DMS153 treated with DMSO at 0.1 percent for 48 hours (cell line): ENCODE data around the gene TRAPPC12.
A peak's percentile ranks its signal among the peaks of the same experiment; 100 is the strongest.
"Not testable (repeated sequence)": the region's sequence is repeated elsewhere in the genome, so short reads cannot be mapped to it uniquely, and the experiment has no call there.

Experiments used
- DNase-seq: peaks from one replicate; lab custom pipeline; 2025; ENCODE audit not compliant: unreplicated experiment; lab: John Stamatoyannopoulos, UW

TRAPPC12 gene

GRCh38 chr2:3379647-3380534, at the start of gene TRAPPC12:
TRAPPC12 (plus strand) TSS chr2:3379694; CDS start chr2:3387624, 7,930 bp downstream.
- peak; percentile 89 for DNase-seq

GRCh38 chr2:3332133-3332532, 47.4 kb upstream of the TRAPPC12 start:
- DNase-seq = no peak

DNA sequence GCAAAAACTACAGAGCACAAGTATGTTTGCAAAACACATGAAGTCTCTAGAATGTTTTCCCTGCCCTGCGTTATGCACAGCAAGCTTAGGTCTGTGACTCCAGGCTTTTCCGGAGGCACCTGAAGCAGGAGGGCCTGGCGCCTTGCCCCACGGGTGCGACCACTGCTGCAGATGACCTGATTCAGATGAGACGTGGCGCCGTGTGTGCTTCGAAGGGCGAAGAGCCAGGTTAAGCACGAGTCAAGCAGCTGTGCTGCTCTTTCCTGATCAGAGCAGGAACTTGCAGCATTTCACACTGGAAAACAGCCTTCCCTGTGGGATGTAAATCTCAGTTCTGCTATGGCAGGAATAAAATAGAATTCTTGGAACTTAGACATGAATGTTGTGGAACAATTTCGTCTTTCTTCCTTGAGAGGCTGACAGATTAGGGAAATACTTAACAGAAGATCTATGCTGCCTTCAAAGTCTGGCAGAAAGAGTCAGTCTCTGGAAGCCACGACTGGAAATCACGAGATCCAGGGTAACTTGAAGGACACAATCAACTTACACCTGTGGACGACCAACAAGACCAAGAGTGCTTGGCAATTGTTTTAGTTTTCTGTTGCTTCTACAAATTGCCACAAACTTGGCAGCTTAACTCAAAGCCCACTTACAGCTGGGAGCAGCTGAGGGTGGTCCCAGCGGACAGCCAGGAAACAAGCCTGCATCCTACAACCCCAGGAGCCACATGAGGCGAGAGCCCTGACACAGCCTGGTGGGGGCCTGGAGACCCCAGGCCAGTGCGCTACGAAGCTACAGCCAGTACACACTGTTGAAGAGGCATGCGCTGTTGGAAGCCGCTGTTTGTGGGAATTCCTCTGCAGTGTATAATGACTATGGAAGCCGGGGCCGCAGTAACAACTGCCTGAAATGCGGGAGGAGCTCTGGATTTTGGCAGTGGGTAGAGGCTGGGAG, 44.8 kb upstream of the TRAPPC12 start:
- no peak for DNase-seq

DNA sequence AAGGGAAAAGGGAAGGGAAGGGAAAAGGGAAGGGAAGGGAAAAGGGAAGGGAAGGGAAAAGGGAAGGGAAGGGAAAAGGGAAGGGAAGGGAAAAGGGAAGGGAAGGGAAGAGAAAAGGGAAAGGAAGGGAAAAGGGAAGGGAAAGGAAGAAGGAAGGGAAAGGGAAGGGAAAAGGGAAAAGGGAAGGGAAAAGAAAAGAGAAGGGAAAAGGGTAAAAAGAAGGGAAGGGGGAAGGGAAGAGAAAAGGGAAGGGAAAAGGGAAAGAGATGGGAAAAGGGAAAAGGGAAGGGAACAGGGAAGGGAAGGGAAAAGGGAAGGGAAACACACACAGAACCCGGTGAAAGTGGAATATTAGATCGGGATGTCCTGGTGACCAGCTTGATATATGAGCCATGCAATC, 42.6 kb upstream of the TRAPPC12 start:
- DNase-seq = no peak

DNA sequence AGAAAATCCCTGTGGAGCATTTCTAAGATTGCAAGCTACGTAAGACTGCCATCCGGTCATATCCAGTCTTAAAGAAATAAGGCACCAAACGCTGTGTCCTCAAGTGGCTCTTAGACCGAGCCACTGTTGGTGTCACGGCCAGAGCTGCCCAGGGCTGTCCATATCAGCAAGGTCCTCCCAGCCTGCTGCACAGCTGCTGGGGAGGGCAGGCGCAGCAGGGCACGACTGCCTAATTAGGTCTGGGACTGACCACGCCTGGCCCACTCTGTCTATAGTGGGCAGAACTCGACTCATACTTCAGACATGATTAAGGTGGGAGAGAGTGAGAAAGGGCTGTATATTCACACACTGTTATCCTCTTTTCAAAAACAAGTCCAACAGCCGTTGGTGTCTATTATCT, 41.2 kb upstream of the TRAPPC12 start:
- no peak for DNase-seq

GRCh38 chr2:3340144-3340543, 39.4 kb upstream of the TRAPPC12 start:
- no peak for DNase-seq

GRCh38 chr2:3341336-3341735, 38.2 kb upstream of the TRAPPC12 start:
- no peak for DNase-seq

- DNase-seq = no peak
These were observed 37.2 kb upstream of the TRAPPC12 start for GRCh38 chr2:3342324-3342723.

- DNase-seq = no peak
These were observed 36.5 kb upstream of the TRAPPC12 start for GRCh38 chr2:3343012-3343411.

DNA sequence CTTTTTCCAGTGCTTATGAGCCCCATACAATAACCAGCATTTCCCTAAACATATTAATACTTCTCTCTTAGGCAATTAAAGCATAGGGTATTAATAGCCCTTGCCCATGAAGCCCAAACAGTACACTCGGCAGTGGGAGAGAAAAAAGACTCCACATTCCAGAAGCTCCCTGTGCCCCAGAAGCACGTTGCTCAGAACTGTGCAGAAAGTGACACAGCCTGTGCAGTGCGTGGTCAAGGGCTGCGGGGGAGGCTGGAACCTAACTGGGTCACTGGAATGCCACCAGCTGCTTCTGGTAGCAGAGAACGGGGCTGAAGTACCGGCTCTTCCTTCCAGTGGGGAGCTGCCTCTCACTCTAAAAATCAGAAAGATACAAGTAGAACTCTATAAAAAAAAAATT, 34.6 kb upstream of the TRAPPC12 start:
- DNase-seq = no peak

DNA sequence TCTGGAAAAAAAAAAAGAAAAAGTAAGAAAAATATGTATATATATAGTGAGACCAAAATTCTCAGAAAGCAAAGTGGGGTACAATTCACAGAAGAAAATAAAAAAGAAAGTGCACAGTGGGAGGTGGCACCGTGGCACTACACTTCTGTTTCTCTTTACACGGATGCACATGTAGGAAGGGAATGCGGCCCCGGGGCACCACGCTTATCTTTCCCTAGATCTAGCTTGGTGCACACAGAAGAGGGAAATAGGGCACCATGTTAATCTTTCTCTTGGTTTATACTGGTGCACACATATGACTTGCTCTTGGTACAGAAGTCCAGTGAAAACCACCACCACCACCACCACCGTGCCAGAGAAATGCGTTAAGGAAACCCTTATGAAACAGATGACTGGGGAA, 33.9 kb upstream of the TRAPPC12 start:
- DNase-seq = no peak

DNA sequence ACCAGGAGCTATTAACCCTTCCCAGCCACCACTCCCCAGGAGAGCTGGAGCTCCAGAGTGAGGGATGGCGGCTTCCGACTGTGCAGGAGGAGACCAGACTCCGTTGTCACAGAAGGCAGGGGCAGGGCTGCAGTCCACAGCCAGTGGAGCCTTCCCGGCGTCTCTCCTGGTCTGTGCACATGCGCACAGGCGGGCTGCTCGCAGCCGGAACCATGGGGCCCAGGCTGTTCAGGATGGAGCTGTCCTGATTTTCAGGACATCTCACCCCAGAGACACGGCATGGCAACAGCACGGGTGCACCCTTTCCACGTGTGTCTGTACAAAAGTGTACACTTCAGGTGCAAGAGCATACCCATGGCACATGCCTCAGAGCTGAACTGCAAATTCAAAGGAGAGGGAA, 30.7 kb upstream of the TRAPPC12 start:
- peak; percentile 31 for DNase-seq

DNA sequence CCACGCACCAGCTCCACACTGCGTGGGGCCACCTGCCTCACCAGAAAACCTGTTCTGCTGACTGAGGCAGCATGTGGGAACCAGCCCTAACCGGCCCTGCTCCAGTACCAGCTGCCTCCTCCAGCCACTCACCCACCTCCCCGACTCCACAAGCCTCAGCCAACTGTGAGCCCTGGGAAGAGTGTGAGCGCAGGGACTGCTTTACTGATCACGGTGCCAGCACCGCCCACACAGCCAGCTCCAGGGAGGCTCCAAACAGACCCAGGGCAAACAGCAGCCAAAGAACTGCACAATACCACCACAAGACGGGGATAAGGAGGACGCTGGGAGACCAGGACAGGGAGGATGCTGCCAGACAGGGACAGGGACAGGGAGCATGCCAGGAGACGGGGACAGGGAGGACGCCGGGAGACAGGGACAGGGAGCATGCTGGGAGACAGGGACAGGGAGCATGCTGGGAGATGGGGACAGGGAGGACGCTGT, 30.2 kb upstream of the TRAPPC12 start:
- peak; percentile 66 for DNase-seq

- DNase-seq = no peak
These were observed 24.5 kb upstream of the TRAPPC12 start for GRCh38 chr2:3354986-3355385.

DNA sequence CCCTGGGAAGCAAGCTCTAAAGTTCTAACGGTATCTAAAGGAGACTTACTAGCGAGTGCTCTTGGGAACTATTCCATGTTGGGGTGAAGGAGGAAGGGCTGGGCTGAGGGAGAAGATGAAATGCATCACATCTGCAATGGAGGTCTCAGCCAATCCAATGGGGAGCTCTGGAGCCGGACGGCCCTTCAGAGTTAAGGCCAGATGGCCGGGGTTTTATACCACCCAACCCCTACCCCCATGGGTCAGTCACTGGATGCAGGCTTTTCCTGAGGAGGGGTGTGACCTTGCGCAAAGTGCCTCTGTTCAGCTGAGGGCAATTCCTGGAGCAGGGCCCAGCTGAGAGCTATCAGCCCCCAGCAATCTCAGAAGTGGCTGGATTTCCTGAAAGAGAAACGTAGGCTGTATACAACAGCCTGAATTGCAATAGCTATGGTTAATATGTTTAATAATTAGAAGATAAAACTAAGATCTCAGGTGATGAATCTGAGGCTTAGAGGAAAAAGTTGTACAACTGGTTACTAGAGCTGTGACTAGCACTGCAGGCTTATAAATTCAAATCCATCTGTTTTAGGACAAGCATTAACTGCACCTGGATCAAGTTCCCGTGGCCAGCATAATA, 23.4 kb upstream of the TRAPPC12 start:
- no peak for DNase-seq

DNA sequence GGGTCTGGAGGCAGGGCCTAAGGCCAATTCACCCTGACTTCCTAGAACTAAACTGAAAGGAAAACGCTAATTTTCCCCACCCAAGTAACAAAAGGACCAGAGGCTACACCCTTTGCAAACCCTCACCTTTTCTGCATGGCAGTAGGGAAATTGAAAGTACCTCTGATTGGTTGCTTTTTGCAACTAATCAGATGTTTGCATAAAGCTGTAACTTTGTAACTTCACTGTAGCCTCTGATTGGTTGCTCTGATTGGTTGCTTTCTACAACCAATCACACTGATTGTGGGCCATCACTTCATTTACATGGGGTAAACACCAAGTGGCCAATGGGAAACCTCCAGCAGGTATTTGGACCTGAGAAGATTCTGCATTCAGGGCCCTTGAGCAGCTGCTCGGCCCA, 22.7 kb upstream of the TRAPPC12 start:
- no peak for DNase-seq

DNA sequence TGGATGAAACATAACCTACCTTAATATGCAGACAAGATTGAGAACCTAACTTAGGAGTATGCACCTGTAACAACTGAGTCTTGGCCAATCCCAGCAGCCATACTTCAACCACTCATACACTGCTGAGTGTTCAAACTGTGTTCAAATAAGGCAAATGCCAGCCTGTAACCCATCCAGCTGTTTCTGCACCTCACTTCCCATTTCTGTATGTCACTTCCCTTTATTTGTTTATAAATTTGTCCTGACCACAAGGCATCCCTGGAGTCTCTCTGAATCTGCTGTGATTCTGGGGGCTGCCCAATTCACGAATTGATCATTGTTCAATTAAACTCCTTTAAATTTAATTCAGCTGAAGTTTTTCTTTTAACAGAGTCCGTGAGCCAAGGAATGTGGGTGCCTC, 22.0 kb upstream of the TRAPPC12 start:
- DNase-seq = not testable (repeated sequence)

GRCh38 chr2:3357926-3358325, 21.6 kb upstream of the TRAPPC12 start:
- DNase-seq = no peak

DNA sequence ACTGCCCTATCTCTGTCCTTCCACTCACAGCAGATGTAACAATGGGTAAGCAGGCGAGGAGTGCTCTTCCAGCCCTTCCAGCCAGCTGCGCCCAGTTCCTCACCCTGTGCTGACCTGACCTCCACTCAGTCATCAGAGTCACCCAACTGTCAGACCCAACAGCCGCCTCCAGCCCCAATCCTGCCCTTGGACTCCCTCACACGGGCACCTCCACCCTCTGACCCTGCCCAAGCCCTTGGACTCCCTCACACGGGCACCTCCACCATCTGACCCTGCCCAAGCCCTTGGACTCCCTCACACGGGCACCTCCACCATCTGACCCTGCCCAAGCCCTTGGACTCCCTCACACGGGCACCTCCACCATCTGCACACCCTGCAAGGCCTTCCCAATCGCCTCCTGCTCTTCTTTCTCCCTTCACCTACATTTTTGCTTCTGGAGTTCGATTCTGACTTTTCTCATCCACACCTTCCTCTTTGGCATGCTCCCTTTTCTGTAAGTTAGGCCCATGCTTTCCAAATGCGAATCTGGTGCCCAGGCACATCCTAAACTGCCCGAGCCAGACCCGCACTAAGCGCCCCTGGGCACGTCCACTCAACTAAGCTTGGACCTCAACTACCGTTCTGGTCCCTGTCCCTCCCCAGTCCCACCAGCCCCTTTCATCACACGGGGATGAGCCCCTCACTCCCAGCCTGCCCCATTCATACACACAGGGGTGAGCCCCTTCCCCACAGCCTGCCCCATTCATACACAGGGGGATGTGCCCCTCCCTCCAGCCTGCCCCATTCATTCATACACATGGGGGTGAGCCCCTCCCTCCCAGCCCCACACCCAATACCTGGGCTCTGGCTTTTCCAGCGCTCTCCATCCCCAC, 17.7 kb upstream of the TRAPPC12 start:
- DNase-seq = no peak

DNA sequence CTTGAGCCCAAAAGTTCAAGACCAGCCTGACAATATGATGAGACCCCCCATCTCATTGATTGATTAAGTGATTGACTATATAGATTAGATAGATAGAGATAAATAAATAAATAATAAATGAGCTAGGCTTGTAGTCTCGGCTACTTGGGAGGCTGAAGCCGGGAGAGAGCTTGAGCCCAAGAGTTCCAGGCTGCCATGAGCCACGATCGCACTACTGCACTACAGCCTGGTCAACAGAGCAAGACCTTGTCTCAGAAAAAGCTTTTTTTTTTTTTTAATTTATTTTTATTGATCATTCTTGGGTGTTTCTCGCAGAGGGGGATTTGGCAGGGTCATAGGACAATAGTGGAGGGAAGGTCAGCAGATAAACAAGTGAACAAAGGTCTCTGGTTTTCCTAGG, 14.3 kb upstream of the TRAPPC12 start:
- no peak for DNase-seq
